Activated T-helper 9 cell treated with anti-CD3 and anti-CD28 coated beads, Interleukin-2, amount 50 U/mL, for 16 hours (primary cell): ENCODE data around the gene BPIFB1.

ENCODE experiments used
- DNase-seq: peaks from one replicate; pipeline ENCODE4 v3.0.0-alpha.2; 2020; ENCODE audit warnings: low read depth

BPIFB1 gene

DNA sequence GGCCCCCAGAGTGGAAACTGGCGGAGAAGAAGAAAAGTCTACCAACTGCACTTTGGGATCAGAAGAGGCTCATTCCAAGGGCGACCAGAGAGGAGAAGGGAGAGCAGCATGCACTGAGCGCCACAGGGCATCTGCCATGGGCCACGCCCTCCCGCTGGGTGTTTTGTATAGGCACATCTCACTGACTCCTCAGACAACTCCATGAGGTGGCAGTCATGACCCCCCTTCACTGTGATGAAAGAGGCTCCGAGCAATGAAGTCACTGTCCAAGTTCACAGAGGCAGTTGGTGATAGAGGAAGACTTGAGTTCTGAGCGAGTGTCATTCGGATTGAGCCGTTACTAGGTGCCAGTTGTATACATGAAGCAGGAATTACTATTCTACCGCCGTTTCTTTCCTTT is 15.4 kb downstream of the BPIFB1 start:
- DNase-seq = no peak

DNA sequence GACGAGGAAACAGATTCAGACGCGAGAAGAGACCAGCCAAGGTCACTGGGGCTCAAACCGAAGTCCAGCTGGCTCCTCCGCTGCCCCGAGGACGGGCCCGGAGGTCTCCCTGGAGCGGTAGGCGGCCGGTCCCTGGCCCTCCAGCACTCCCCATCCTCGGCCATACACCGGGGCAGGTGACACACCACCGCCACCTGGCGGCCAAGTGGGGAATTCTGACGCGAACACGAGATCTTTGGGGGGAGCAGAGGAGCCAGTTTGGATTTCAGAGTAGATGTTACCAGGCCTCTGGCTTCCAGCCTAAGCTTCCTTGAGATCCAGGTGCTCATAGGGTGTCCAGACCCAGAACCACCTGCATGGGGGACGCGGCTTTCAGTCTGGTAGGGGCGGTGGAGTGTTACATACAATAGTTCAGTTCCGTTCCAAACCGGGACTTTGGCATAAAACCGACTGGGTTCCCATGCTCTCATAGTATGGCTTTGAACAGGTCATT is 16.1 kb downstream of the BPIFB1 start:
- peak; percentile 61 for DNase-seq

DNA sequence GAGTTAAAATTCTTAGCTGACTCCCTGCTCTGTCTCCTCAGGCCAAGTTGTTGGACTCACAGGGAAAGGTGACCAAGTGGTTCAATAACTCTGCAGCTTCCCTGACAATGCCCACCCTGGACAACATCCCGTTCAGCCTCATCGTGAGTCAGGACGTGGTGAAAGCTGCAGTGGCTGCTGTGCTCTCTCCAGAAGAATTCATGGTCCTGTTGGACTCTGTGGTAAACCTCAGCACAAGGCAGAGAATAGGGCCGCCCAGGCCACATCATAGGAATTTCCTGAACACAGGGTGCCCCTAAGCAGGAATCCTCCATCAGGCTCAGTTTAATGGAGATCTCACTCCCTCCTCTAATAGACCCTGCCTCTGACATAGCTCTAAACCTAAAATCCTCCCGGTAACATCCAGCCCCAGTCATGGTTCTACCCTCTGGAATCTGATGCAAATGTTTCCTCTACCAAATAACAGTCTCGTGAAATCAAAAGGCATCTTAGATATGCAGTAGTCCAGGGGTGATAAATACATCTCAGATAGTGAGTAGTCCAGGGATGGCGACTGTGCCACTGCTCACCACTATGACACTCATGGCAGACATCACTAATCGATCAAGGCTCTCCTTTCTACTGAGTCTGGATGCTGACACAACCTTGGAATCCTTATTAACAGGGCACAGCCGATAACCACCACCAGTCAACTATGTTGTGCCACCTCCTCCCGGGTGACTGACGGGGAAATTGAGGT is 18.3 kb downstream of the BPIFB1 start:
- DNase-seq = no peak

DNA sequence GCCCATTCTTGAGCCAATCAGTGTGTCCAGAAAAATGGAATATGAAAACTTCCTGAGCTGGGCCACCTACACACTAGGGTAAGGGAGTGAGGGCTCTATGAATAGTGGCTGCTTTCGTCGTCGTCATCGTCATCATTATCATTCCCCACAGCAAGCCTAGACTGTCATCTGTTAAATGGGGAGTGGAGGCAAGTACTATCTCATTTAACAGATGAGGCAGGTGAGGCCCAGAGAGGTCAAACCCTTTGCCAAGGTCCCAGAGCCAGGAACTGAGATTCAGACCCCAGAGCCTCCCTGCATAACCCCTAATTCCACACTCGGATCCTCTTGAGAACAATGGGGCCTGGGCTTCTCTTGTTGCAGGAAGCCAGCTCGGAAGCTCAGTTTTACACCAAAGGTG is 20.6 kb downstream of the BPIFB1 start:
- no peak for DNase-seq

DNA sequence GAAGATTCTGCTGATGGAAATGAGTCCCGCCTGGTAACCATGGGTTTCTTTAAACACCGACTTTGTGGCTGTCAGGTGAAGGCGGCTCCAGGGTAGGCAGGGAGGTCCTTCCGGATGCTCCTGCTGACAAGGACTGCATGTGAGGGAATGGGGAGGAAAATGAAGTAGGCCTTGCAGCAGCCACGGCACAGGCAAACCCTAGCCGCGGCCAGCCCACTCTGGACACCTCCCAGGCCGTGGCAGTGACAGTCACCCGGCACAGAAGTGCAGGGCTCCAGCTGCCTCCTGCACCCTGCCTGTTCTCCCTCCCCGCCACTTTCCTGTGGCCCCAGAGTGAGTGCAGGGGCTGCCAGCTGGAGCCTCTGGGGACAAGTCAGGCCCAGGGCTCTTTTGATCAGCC is 21.0 kb downstream of the BPIFB1 start:
- DNase-seq = no peak

DNA sequence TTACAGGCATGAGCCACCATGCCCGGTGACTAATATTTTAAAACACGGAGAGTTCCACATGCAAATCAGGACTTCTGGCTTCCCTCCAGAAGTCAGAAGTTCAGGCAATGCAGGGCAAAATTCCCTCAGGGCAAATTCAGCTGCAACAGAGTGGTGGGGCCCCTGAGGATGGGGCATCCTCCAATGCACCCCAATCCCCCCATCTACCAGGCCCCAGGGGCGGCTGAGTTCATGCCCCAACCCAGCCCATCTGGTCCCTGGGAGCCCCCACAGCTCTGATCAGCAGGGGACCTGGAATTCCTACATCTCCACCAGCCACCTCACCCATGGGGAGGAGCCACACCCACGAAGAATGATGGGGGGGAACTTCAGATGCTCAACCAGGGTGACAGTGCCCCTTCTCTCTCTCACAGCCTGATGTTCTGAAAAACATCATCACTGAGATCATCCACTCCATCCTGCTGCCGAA is 22.6 kb downstream of the BPIFB1 start:
- DNase-seq = no peak

DNA sequence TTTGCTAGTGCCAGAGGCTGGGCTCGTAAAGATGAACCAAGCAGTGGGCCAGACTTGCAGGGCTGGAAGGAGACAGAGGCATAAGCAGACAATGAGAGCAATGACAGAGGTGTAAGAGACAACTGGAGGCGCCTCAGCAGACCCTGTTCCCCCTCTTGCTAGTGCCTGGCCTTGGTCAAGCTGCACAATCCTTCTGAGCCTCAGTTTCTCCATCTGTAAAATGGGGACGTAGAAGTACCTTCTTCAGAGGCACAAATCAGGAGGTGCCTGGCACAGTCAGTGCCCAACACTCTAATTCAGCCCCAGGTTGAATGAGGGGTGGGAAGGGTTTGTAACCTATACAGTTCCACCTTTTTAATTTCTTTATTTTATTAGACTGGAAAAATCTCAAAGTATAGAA is 23.2 kb downstream of the BPIFB1 start:
- no peak for DNase-seq

DNA sequence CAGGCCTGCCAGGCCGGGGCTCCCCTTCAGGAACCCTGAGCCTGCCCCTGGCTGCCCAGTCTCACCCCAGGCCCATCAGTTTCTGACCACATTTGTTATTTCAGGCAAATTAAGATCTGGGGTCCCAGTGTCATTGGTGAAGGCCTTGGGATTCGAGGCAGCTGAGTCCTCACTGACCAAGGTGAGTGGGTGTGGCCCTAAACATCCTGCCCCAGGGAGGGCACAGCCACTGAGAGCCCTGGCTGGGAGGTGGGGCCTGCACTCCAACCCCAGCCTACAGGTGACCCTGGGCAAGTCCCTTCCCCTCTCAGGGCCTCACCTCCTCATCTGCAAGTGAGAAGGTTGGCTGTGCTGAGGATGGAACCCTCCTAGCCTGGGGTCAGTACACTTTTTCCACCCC is 23.8 kb downstream of the BPIFB1 start:
- DNase-seq = no peak

DNA sequence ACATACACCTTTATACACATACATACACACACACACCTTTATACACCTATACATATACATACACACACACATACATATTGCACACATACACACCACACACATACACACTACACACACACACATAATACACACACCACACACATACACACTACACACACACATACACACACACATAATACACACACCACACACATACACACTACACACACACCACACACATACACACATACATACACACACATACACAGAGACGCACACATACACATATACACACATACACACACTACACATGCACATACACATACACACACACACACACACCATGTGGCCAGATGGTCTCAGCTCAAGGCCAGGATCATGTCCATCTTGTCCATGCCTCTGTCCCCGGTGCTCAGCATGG is 25.7 kb downstream of the BPIFB1 start:
- DNase-seq = no peak

DNA sequence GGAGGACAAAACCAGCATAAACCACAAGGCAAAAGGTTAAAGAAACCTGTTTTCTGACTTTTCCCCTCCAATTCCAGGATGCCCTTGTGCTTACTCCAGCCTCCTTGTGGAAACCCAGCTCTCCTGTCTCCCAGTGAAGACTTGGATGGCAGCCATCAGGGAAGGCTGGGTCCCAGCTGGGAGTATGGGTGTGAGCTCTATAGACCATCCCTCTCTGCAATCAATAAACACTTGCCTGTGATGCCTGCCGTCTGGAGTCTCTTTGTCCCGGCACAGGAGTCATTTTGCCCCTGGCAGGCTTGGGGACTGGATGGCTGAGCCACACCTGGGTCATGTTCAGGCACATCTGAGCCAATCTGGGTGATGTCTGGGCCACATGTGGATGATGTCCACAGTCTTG is 26.6 kb downstream of the BPIFB1 start:
- no peak for DNase-seq

DNA sequence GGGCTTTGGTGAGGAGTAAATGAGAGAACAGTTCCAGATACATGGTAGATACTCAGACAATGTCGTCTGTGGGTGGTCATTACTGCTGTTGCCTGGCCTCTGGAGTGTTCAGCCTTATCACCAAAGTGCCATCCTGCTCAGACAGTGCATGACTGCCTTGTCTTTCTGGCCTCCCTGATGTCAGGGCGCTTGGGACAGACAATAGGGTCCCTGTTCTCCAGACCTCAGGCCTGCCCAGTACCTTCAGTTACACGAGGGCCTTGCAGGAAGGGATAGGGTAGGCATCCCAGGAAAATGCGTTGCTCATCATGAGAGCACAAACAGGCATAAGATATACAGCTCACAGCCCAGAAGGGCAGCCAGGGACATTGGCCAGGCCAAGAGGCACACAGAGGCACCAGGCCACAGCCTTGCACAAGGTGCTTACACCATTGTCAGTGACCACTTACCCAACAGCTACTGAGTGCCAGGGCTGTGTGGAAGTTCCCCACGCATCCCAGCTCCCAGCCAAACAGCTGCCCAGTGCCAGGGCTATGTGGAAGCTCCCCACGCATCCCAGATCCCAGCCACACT is 27.4 kb downstream of the BPIFB1 start:
- no peak for DNase-seq

DNA sequence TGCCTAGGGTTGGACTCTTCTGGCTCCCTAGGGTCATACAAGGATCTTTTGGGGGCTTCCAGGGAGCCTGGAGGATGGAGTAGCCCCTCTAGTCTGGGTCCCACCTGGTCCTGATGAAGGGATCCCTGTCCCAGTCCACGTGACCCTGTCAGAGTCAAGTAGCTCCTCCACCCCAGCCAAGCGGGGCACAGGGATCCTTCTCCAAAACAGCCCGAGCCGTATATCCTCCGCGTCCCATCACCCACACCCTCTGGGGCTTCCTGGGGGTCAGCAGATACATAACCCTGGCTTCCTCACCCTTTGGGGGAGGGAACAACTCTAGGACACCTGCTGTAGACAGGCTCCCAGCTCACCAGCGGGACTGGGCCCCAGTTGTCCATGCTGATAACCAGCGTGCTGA is 28.0 kb downstream of the BPIFB1 start:
- no peak for DNase-seq

DNA sequence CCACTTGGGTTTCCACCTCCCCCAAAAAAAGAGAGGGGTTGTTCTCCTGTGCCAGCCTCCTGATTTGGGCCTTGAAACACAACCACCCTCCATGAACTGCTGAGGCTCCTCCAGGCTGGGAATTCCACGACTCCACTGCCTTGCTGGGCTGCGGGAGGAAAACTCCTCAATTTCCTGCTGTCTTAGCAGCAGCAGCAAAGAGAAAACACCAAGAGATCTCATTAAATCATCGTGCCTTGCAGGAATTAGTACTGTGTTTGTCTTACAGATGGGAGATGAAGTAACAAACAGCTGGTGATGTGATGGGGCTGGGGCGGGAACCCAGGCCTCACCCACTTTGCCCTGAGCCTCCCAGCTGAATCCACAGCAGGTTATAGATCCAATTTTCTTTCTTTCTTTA is 29.0 kb downstream of the BPIFB1 start:
- no peak for DNase-seq

DNA sequence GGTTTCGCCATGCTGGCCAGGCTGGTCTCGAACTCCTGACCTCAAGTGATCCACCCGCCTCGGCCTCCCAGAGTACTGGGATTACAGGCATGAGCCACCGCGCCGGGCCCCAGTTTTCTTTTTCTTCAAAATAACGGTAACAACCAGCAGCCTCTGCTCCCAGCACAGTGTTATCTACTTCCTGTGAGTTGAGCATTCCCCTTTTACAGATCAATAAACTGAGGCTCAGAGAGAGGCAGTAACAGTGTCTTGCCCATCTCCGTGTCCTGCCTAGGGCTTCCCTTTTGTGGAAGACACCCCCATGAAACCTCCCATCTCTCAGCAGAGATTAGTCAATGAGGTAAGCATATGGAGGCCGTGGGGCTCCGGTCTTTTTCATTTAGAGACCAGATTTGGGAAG is 29.6 kb downstream of the BPIFB1 start:
- DNase-seq = no peak

DNA sequence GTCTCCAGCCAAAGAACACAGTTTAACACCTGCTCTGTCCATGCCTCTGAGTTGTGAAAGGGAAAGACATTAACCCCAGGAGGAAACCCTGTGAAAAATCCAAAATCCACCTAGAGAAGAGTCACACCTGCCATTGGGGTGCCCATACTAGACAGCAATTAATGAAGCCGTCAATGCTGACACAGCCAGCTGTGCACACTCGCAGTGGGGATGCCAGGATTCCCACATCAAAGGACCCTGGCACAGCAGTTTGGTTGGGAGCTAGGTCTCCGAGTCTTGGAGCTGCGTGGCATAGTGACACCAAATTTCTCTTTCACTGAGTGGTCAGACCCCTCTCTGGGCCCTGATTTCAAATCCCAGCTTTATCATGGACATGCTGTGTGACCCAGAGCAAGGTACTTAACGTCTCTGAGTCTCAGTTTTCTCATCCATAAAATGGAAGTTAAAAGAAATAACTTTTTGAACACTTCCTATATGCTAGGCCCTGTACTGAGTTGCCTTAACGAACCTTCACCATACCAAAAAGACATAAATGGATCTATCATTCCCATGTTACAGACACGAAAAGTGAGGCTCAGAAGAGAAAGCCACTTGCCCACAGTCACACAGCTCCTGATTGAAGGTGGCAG is 30.8 kb downstream of the BPIFB1 start:
- no peak for DNase-seq

DNA sequence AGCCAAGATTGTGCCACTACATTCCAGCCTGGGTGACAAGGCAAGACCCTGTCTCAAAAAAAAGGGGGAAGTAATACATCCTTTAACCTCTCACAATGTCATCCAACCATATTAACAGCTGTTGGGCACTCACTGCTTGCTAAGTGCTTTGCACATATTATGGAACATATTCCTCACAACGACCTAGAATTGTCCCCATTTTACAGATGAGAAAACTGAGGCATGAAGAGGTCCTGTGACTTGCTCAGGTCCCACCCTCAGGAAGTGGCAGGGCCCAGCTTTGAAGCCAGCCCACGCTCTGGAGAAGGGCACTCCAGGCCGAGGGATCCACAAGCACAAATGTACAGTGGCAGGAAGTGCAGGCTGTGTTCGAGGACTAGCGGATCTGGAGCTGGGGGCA is 33.3 kb downstream of the BPIFB1 start:
- DNase-seq = no peak

DNA sequence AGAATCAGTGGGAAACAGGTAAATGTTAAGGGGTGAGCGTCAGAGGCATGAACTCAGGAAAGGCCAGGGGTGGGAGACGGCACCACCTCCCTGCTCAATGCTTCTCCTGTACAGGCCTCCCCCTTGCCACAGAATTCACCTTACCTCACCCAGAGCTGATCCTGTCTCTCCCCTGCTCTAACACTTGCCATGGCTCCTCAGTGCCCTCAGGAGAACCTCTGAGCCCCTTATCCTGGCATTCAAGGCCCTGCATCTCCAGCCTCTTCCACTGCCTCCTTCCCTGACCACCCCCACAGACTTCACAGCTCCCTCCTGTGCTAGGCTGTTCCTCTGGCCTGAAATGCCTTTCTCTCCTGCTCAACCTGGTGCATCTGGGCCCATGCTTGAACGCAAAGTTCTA is 33.9 kb downstream of the BPIFB1 start:
- no peak for DNase-seq

DNA sequence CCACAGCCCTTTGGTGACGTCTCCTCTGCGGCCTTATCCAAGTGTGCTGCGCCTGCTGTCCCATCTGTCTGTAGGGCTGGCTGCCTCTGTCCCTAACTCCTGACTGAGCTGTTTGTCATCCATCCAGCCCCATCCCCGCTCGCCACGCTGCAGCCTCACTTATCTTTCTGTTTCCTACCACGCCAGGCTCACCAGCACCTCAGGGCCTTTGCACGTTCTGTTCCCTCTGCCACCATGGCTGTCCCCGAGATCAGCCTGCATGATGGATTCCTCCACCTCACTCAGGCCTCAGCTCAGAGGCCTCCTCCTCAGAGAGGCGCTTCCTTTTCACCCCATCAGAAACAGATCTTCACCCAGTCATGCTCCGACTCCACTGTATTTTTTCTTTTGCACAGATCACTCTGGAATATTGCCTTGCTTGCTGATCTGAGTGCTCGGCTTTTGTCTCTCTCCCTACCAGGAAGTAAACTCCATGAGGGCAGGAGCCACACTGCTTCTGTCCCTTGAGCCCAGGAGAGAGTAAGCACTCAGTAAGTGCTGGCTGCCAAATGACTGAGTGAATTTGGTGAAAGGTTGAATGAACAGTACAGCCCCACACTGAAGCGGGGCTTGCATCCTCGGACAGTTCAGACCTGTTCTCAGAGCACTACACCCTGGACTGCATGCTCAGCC is 34.5 kb downstream of the BPIFB1 start:
- DNase-seq = no peak

DNA sequence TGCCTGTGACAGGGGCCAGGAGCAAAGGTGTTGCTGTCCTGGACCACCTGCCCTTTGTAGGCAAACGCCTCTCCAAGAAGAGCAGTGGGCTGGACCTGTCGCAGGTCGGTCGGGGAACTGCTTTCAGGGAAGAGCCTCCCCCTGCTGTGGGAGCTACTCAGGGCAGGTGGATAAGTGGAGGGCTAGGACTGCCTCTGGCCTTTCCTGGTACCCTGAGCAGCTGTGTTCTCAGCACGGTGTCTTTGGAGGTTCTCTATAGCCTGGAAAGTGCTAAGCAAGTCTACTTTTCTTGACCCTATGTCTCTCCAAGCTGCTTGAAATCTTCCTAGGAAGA is 35.0 kb downstream of the BPIFB1 start:
- no peak for DNase-seq

DNA sequence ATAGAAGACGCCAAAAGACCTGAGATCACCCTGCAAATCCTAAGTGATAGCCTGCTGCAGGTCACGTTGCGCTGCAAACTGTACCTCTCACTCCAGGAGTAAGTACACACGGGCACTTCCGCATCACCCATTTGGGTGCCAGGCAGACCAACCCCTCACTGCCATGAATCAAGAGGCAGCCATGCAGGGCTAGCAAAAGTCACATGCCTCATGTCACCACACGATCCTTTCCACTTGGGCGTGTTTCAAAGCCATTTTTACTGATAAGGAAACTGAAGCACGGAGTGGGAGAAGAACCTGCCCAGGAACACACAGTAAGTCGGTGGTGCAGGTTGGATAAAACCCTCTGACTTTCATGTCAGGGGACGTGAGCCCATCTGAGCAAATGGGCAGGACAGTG is 37.0 kb downstream of the BPIFB1 start:
- no peak for DNase-seq

DNA sequence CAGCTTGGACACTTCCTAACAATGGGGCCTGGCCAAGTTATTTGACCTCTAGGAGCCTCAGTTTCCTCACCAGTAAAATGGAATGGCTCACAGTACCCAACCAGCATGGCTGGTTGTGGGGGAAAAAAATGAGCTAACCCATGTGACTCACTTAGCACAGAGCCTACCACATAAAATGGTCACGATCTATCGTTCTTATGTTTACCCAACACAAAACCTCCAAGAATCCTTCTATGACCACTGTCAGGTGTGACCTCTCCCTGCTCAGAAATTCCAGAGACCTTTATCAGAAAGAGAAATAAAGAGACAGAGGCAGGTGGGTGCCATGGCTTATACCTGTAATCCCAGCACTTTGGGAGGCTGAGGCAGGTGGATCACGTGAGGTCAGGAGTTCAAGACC is 39.4 kb downstream of the BPIFB1 start:
- DNase-seq = no peak

DNA sequence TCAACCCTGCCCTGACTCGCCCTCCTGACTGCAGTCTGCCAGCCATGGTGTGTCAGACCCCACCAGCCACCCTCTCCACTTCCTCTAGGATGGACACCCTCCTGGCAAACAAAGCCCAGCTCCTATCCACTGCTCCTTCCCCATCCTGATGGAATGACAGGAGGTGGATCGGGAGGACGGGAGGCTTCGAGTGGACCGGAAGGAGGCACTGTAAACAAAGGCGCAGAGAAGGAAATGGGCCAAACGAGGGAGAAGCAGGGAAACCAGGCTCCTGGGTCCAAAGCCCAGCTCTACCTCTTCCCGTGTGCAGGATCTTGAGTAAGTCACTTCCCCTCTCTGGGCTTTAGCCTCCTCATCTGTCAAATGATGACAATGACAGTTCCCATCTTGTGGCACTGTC is 40.2 kb downstream of the BPIFB1 start:
- DNase-seq = no peak

DNA sequence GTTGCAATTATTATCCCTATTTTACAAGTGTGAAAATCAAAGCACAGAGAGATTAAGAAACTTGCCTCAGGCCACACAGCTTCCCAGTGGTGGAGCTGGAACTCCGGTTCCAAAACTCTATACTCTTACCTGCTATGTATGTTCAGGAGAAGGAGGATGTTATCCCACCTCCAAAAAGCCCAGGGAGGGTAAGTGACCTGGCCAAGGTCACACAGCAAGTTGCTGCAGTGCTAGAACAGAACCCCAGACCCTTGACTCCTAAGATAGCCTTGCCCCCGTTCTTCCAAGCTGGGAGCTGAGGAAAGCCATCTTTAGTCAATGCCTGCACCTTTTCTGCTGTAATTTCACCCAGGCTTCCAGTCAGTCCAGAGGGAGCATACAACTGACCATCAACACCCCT is 42.3 kb downstream of the BPIFB1 start:
- DNase-seq = no peak
